HFFc6 (cell line): ENCODE data around the gene SMIM35. TPM values are rescaled to one million over a fixed set of nuclear protein-coding genes. Genes with fewer than 3 reads are reported as not detected.

Experiments
- DNase-seq: peaks from one replicate; pipeline ENCODE4 v3.0.0-alpha.2; 2018
- H3K27ac Mint-ChIP-seq: 2 replicates; pipeline ENCODE4 v1.8.0; 2020; ENCODE audit warnings: mild to moderate bottlenecking, mixed read lengths
- H3K27me3 Mint-ChIP-seq: 2 replicates; pipeline ENCODE4 v1.8.0; 2021; ENCODE audit warnings: mild to moderate bottlenecking, moderate library complexity, mixed read lengths; ENCODE audit not compliant: insufficient read depth
- H3K36me3 Mint-ChIP-seq: 2 replicates; pipeline ENCODE4 v1.8.0; 2021; ENCODE audit warnings: low read depth, mixed read lengths
- H3K4me1 Mint-ChIP-seq: 2 replicates; pipeline ENCODE4 v1.8.0; 2020; ENCODE audit warnings: low read depth, mixed read lengths
- H3K4me3 Mint-ChIP-seq: 2 replicates; pipeline ENCODE4 v1.8.0; 2020; ENCODE audit warnings: mild to moderate bottlenecking, moderate library complexity, mixed read lengths
- H3K9me3 Mint-ChIP-seq: 2 replicates; pipeline ENCODE4 v1.8.0; 2020; ENCODE audit warnings: mild to moderate bottlenecking, mixed read lengths
- total RNA-seq, 6 experiments: library from RNA; stranded (reverse); fragmentation: NEBNext Ultra II Directional; extraction: Animal tissue kit (Norgen Biotek cat#: 25700); gene quantifications; 2 replicates in 1 of 6; 3 replicates in 5 of 6; pipeline ENCODE4 v1.2.3, GENCODE V29; 2021
- TF ChIP-seq, protein P1 (sequence below): fragments of 200-600 bp; sonication (generic); IDR thresholded peaks from 2 replicates; pipeline ENCODE4 v1.5.0; 2021; ENCODE audit warnings: antibody characterized with exemption, mild to moderate bottlenecking

SMIM35 gene
- total RNA-seq, 6 experiments from 2014 or later: not detected

DNA sequence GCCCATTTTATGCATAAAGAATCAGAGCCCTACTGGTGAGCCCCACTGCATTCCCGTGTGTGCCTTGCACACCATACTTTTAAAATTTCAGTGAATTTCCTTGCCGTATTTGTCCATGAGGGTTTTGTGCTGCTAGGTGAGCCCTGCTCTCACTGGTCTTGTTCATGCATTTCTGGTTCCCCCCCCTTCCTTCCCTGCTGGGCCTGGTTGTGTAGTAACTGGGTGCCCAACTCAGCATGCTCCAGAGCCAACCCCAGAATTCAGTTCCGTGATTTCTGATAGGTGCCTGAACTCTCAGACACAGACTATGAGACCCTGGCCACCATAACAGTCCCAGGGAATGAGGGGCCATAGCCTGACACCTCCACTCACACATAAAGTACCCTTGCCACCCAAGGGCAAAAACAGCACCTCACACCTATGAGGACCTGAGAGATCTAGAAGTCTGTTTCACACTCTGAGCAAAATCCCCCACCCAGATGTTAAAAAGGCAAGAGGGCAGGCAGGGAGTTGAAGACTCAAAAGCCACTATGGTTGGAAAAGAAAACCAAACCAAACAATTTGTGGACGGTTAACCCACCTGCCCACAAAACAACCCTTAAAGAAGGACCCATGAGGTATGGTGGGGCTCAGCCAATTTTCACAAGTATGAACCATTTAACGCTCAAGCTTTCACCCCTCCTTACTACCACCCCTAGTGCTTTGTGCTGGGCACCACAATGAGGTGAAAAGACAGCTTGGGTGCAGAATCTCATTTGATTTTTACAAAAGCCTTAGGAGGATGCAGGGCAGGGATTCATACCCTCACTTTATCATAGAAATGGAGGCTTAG, 117.4 kb downstream of the SMIM35 start:
- Mint-ChIP-seq H3K9me3 (no peaks in the 10 kb centered on the region), H3K36me3 (no peaks in the 10 kb centered on the region), H3K27me3 (peaks cover 23% of the 10 kb centered on the region), H3K27ac (no peak overlapping the region), H3K4me3 (no peak overlapping the region), H3K4me1 (0 out of 2 replicates have a peak, but pooled peaks cover 1% of the 10 kb centered on the region)
- DNase-seq: no peak
- TF ChIP-seq, protein P1, sequence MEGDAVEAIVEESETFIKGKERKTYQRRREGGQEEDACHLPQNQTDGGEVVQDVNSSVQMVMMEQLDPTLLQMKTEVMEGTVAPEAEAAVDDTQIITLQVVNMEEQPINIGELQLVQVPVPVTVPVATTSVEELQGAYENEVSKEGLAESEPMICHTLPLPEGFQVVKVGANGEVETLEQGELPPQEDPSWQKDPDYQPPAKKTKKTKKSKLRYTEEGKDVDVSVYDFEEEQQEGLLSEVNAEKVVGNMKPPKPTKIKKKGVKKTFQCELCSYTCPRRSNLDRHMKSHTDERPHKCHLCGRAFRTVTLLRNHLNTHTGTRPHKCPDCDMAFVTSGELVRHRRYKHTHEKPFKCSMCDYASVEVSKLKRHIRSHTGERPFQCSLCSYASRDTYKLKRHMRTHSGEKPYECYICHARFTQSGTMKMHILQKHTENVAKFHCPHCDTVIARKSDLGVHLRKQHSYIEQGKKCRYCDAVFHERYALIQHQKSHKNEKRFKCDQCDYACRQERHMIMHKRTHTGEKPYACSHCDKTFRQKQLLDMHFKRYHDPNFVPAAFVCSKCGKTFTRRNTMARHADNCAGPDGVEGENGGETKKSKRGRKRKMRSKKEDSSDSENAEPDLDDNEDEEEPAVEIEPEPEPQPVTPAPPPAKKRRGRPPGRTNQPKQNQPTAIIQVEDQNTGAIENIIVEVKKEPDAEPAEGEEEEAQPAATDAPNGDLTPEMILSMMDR: no peak

DNA sequence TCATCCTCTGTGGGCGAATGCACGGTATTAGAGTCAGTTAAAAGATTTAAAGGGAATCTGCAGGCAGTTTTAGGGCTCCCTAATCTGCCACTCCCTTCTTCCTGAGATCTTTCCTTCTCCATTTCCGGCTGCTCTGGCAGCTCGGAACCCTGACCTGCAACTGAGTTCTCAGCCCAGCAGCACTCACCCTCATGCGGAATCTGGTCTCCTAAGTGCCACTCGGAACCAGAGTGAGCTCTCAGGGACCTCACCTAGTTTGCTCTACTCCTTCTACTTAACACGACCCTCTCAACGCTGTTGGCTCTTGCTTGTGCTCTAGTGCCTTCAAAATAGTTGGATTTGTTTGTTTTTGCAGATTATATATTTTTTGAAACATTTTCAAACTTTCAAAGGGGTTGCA, 119.9 kb downstream of the SMIM35 start:
- TF ChIP-seq, protein P1: no peak
- H3K4me3 Mint-ChIP-seq: no peak overlapping the region
- no peak for DNase-seq
- H3K27ac Mint-ChIP-seq: no peak overlapping the region
- H3K4me1 Mint-ChIP-seq: no peaks in the 10 kb centered on the region
- no peaks in the 10 kb centered on the region for H3K36me3 Mint-ChIP-seq
- H3K9me3 Mint-ChIP-seq: no peaks in the 10 kb centered on the region
- H3K27me3 Mint-ChIP-seq: peaks cover 23% of the 10 kb centered on the region

DNA sequence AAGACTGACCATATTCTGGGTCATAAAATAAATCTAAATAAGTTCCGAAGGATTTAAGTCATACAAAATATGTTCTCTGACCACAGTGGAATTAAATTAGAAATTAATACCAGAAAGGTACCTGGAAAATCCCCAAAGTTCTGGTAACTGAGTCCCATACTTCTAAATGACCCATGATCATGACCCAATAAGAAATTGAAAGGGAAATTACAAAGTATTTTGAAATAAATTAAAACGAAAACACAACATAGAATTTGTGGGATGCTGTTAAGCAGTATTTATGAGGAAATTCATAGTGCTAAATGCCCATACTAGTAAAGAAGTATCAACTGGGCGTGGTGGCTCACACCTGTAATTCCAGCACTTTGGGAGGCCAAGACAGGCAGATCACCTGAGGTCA, 123.9 kb downstream of the SMIM35 start:
- no peak overlapping the region for H3K27ac Mint-ChIP-seq
- H3K4me3 Mint-ChIP-seq: no peak overlapping the region
- TF ChIP-seq, protein P1: no peak
- no peaks in the 10 kb centered on the region for H3K36me3 Mint-ChIP-seq
- no peaks in the 10 kb centered on the region for H3K9me3 Mint-ChIP-seq
- H3K27me3 Mint-ChIP-seq: peaks cover 11% of the 10 kb centered on the region
- no peaks in the 10 kb centered on the region for H3K4me1 Mint-ChIP-seq
- DNase-seq: no peak

DNA sequence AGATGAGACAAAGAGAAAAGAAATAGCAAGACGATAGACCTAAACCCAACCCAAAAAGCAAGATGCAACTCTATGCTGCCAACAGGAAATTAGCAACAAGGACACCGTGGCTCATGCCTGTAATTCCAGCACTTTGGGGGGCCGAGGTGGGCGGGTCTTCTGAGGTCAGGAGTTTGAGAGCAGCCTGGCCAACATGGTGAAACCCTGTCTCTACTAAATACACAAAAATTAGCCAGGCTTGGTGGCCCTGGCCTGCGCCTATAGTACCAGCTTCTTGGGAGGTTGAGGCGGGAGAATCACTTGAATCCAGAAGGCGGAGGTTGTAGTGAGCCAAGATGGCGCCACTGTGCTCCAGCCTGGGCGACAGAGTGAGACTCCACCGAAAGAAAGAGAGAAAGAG, 124.9 kb downstream of the SMIM35 start:
- H3K4me3 Mint-ChIP-seq: no peak overlapping the region
- H3K27me3 Mint-ChIP-seq: peaks cover 14% of the 10 kb centered on the region
- no peak overlapping the region for H3K27ac Mint-ChIP-seq
- no peaks in the 10 kb centered on the region for H3K4me1 Mint-ChIP-seq
- H3K36me3 Mint-ChIP-seq: no peaks in the 10 kb centered on the region
- TF ChIP-seq, protein P1: no peak
- no peaks in the 10 kb centered on the region for H3K9me3 Mint-ChIP-seq
- no peak for DNase-seq

DNA sequence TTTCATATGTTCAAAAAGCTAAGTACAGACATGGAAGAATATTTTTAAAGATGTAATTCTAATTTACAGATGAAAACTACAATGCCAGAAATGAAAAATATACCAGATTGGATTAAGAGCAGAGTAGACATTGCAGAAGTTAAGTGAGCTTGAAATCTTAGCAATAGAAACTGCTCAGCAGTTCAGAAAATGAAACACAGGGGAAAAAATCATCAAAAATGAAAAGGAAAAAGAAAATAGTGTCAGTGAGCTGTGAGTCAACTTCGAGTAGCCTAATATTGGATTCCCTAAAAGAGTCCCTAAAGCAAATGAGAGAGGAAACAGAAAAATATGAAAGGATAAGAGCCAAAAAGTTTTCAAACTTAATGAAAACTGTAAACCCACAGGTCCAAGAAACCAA, 126.4 kb downstream of the SMIM35 start:
- H3K9me3 Mint-ChIP-seq: no peaks in the 10 kb centered on the region
- no peaks in the 10 kb centered on the region for H3K4me1 Mint-ChIP-seq
- H3K4me3 Mint-ChIP-seq: no peak overlapping the region
- no peak overlapping the region for H3K27ac Mint-ChIP-seq
- no peak for DNase-seq
- H3K27me3 Mint-ChIP-seq: peaks cover 14% of the 10 kb centered on the region
- TF ChIP-seq, protein P1: no peak
- no peaks in the 10 kb centered on the region for H3K36me3 Mint-ChIP-seq
